Glutamatergic neuron (in vitro differentiated cells): ENCODE results near the gene TIMM22. TPM values are rescaled to one million over a fixed set of nuclear protein-coding genes. Genes with fewer than 3 reads are reported as not detected.
"Not testable (repeated sequence)": the region's sequence is repeated elsewhere in the genome, so short reads cannot be mapped to it uniquely, and the experiment has no call there.

Source experiments
- DNase-seq: peaks from one replicate; pipeline ENCODE4 v3.0.0; 2022
- H3K27ac Mint-ChIP-seq: one replicate; pipeline ENCODE4 v1.8.0; 2020; ENCODE audit warnings: mild to moderate bottlenecking, mixed read lengths, inconsistent platforms; ENCODE audit not compliant: unreplicated experiment
- H3K27me3 Mint-ChIP-seq: one replicate; pipeline ENCODE4 v1.8.0; 2020; ENCODE audit warnings: mild to moderate bottlenecking, moderate library complexity, mixed read lengths, inconsistent platforms; ENCODE audit not compliant: unreplicated experiment
- H3K36me3 Mint-ChIP-seq: one replicate; pipeline ENCODE4 v1.8.0; 2020; ENCODE audit warnings: mild to moderate bottlenecking, mixed read lengths, inconsistent platforms; ENCODE audit not compliant: unreplicated experiment
- H3K4me1 Mint-ChIP-seq: one replicate; pipeline ENCODE4 v1.8.0; 2020; ENCODE audit warnings: mild to moderate bottlenecking, low read depth, mixed read lengths, inconsistent platforms; ENCODE audit not compliant: unreplicated experiment
- H3K4me3 Mint-ChIP-seq: one replicate; pipeline ENCODE4 v1.8.0; 2020; ENCODE audit warnings: mild to moderate bottlenecking, mixed read lengths, inconsistent platforms; ENCODE audit not compliant: unreplicated experiment
- H3K9me3 Mint-ChIP-seq: one replicate; pipeline ENCODE4 v1.8.0; 2020; ENCODE audit warnings: mild to moderate bottlenecking, moderate library complexity, mixed read lengths, inconsistent platforms; ENCODE audit not compliant: unreplicated experiment
- CTCF ChIP-seq: fragments of 200-600 bp; sonication (generic); IDR thresholded peaks from one replicate; pipeline ENCODE4 v1.5.0; 2021; ENCODE audit not compliant: partially characterized antibody, unreplicated experiment
- total RNA-seq: library from RNA; stranded (reverse); fragmentation: NEBNext Ultra II Directional; extraction: Animal tissue kit (Norgen Biotek cat#: 25700); gene quantifications from one replicate; pipeline ENCODE4 v1.2.1, GENCODE V29; 2021; ENCODE audit not compliant: unreplicated experiment

TIMM22 gene
- total RNA-seq, 1 donor from 2014 or later, result 22.0 TPM

DNA sequence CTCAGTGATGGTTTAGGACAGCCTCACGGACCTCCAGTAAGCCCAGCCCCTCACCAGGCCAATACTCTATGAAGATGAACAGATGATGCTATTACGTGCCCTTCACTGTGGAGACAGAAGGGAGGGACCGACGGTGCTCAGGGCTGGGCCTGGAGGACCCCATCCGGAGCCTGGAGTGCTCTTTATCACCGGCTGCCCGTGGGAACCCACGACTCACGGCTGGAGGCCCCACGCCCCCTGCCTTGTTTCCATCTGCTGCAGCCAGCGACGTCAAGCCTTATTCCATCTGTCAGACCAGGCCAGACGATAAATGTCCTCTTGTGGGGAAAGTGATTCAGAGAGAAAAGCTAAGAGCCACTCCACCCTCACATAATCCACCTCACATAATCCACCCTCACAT, 4.0 kb upstream of the TIMM22 start:
- H3K36me3 Mint-ChIP-seq, result no peaks in the 10 kb centered on the region
- no peak for TF ChIP-seq CTCF
- H3K4me1 Mint-ChIP-seq, result peaks cover 4% of the 10 kb centered on the region
- peak overlapping the region; percentile 28 for H3K27ac Mint-ChIP-seq
- no peak overlapping the region for H3K4me3 Mint-ChIP-seq
- no peak for DNase-seq
- H3K27me3 Mint-ChIP-seq, result peaks cover 3% of the 10 kb centered on the region
- H3K9me3 Mint-ChIP-seq, result peaks cover 11% of the 10 kb centered on the region

DNA sequence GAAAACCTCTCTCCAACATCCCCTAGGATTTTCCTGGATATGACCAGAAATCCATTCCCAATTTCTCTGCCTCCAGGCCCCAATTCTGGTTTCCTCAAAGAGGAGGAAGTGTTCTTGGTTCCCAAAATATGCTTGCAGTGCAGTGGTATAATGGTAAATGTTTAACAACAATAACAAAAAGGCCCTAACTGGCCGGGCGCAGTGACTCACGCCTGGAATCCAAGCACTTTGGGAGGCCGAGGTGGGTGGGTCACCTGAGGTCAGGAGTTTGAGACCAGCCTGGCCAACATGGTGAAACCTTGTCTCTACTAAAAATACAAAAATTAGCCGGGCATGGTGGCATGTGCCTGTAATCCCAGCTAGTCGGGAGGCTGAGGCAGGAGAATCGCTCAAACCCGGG, 1.6 kb upstream of the TIMM22 start:
- not testable (repeated sequence) for H3K4me3 Mint-ChIP-seq, H3K27me3 Mint-ChIP-seq, DNase-seq, H3K36me3 Mint-ChIP-seq
- peak overlapping the region; percentile 33 for H3K27ac Mint-ChIP-seq
- peaks cover 16% of the 10 kb centered on the region for H3K9me3 Mint-ChIP-seq
- peaks cover 17% of the 10 kb centered on the region for H3K4me1 Mint-ChIP-seq

GRCh38 chr17:998111-998510, 1.2 kb downstream of the TIMM22 start:
- no peaks in the 10 kb centered on the region for H3K36me3 Mint-ChIP-seq
- H3K4me1 Mint-ChIP-seq, result peaks cover 41% of the 10 kb centered on the region
- peaks cover 22% of the 10 kb centered on the region for H3K9me3 Mint-ChIP-seq
- no peak for TF ChIP-seq CTCF
- peaks cover 5% of the 10 kb centered on the region for H3K27me3 Mint-ChIP-seq
- peak overlapping the region; percentile 89 for H3K4me3 Mint-ChIP-seq
- H3K27ac Mint-ChIP-seq, result peak overlapping the region; percentile 99
- no peak for DNase-seq

DNA sequence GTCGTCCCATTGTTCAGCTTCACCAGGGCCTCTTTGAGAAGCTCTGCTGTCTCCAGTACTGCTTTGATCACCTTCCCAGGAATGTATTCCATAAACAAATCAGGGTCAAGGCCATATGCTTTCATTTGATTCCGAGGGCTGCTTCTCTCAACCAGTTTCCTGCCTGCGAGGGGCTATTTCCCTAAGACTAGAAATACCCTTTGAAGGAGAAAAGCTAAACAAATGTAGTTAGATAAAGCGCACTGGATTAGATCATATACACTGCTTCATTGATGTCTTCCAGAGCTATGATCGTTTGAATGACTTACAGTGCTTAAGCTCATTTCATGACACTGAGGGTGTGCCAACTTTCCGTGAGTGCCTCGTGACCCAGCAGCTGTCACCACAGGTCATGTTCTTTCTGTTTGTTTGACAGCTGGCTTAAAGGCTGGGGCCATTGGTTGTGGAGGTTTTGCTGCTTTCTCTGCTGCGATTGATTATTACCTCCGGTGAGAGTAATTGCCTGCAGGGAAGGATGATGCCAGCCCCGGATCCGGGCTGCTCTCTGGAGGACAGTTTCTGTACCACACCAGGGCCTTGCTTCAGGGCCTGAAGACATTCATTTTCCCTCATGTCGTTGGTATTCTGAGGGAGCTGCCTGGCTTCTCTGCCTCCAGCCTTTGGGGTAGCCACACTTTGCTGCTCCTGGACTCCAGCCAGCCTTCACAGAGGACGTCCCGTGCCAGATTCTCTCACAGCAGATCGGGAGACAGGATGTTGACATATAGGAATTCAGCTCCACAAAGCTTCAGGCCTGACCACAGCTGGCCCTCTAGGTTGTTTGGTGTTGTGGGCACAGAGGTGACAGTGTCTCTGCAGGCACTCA, 3.9 kb downstream of the TIMM22 start:
- Mint-ChIP-seq H3K9me3 (peaks cover 27% of the 10 kb centered on the region), H3K4me1 (peaks cover 45% of the 10 kb centered on the region), H3K27ac (peak overlapping the region; percentile 94), H3K4me3 (peak overlapping the region; percentile 25), H3K36me3 (no peaks in the 10 kb centered on the region), H3K27me3 (peaks cover 9% of the 10 kb centered on the region)
- DNase-seq, result no peak
- TF ChIP-seq CTCF, result no peak

DNA sequence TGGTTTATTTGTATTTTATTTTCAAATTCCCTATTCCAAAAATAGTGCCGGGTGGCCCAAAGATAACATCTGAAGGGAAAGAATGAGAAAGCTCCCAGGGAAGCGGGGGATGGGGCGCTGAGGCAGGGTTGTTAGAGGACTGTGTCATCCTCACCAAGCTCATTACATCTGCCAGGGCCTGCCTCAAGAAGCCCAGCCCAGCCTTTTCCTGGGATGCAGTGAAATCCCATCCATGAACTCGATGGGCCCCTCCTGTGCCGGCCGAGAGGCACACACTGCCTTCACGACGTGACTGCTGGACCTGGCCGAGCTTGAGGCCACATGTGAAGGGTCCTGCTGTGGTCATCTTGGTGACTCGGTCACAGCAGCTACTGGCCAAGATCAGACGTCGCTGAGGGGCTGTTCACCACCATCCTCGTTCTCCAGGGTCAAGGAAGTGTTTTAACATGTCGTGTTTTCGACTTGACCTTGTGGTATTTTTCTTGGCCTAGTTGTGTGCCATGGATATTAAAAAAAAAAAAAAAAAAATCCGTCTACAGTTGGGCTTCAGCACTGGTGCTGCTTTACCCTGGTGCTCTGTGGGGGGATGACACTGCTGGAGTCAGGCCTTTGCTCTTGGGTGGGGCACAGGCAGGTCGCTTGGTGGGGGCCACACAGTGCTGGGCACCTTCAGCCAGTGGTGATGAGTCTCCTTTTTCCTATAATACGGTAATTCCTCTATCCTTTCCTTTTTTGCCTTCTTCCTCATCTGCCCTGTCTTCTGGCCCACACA, 4.9 kb downstream of the TIMM22 start:
- H3K36me3 Mint-ChIP-seq, result no peaks in the 10 kb centered on the region
- DNase-seq, result peak; percentile 54
- TF ChIP-seq CTCF, result no peak
- H3K4me1 Mint-ChIP-seq, result peaks cover 45% of the 10 kb centered on the region
- H3K27ac Mint-ChIP-seq, result peak overlapping the region; percentile 94
- peaks cover 24% of the 10 kb centered on the region for H3K9me3 Mint-ChIP-seq
- H3K27me3 Mint-ChIP-seq, result peaks cover 9% of the 10 kb centered on the region
- H3K4me3 Mint-ChIP-seq, result peak overlapping the region; percentile 65
